ENCODE measurements around the gene NCOA1.

GRCh38 chr2:24806661-24807036 is 315.6 kb downstream of the NCOA1 start:
- TF ChIP-seq EZH2 (IDR thresholded peaks at IDR 0.05; ENCODE audit: borderline replicate concordance, low read depth, low read length, severe bottlenecking) (no peak), CTCF (IDR thresholded peaks at IDR 0.05; ENCODE audit: borderline replicate concordance, extremely low read depth, low read length, poor library complexity, severe bottlenecking) (no peak)
